SK-N-SH (cell line): ENCODE results near the gene TRRAP. TPM values are rescaled to one million over a fixed set of nuclear protein-coding genes. Genes with fewer than 3 reads are reported as not detected.

Experiments
- CTCF ChIA-PET: fragments of 300-600, 350-600 bp; formaldehyde crosslinking; extraction: SDS; loops from one replicate; lab custom pipeline; 2021; lab: Yijun Ruan, JAX
- POLR2A ChIA-PET: fragments of 350-600 bp; sonication (Branson Sonifier 250); formaldehyde crosslinking; extraction: SDS; loops from one replicate; lab custom pipeline; 2020; ENCODE audit warnings: antibody characterized with exemption, inconsistent platforms; lab: Yijun Ruan, JAX
- DNase-seq: peaks from one replicate; pipeline ENCODE4 v3.0.0; 2012
- H2AFZ ChIP-seq: fragments of 200-600 bp; sonication (generic); 2 replicates; pipeline ENCODE4 v1.8.1; 2016; ENCODE audit warnings: antibody characterized with exemption, mild to moderate bottlenecking, low read depth
- H3F3A ChIP-seq: fragments of 200-600 bp; sonication (generic); replicated peaks from 2 replicates; pipeline ENCODE3; 2016; ENCODE audit warnings: antibody characterized with exemption, mild to moderate bottlenecking; ENCODE audit not compliant: insufficient read depth
- H3K27ac ChIP-seq, 2 experiments: fragments of 200-500 bp in 1 of 2; fragments of 200-600 bp in 1 of 2; sonication (Bioruptor generic) in 1 of 2; sonication (generic), shearing (Covaris generic) in 1 of 2; 2 replicates each; pipeline versions ENCODE4 v1.5.1 to v1.6.1; 2014 to 2016; ENCODE audit warnings: low read depth in 2 of 2, inconsistent platforms in 1 of 2, low read length in 1 of 2, mild to moderate bottlenecking in 1 of 2, mixed read lengths in 1 of 2
- H3K27me3 ChIP-seq: fragments of 200-600 bp; sonication (generic), shearing (Covaris generic); 2 replicates; pipeline ENCODE4 v1.6.1; 2016; ENCODE audit warnings: mixed run types; ENCODE audit not compliant: insufficient read depth
- H3K36me3 ChIP-seq, 2 experiments: fragments of 200-500 bp in 1 of 2; fragments of 200-600 bp in 1 of 2; sonication (Bioruptor generic) in 1 of 2; sonication (generic) in 1 of 2; replicated peaks in 1 of 2; 2 replicates each; pipeline versions ENCODE3 to v1.5.1; 2014 to 2016; ENCODE audit warnings: low read length in 1 of 2, mild to moderate bottlenecking in 1 of 2; ENCODE audit not compliant: insufficient read depth in 2 of 2, control insufficient read depth in 1 of 2
- H3K4me1 ChIP-seq, 2 experiments: fragments of 200-500 bp in 1 of 2; fragments of 200-600 bp in 1 of 2; sonication (Bioruptor generic) in 1 of 2; sonication (generic), shearing (Covaris generic) in 1 of 2; 2 replicates each; pipeline versions ENCODE4 v1.5.1 to v1.6.1; 2014 to 2016; ENCODE audit warnings: low read depth in 1 of 2, low read length in 1 of 2, mixed run types in 1 of 2; ENCODE audit not compliant: insufficient read depth in 2 of 2, control insufficient read depth in 1 of 2
- H3K4me2 ChIP-seq: fragments of 200-600 bp; sonication (generic), shearing (Covaris generic); 2 replicates; pipeline ENCODE4 v1.6.1; 2017; ENCODE audit warnings: mixed run types
- H3K4me3 ChIP-seq, 2 experiments: fragments of 200-500 bp in 1 of 2; fragments of 200-600 bp in 1 of 2; sonication (Bioruptor generic) in 1 of 2; sonication (generic), shearing (Covaris generic) in 1 of 2; 2 replicates each; pipeline versions ENCODE4 v1.5.1 to v1.8.1; 2014 to 2016; ENCODE audit warnings: low read depth in 2 of 2, inconsistent platforms in 1 of 2, low read length in 1 of 2, mild to moderate bottlenecking in 1 of 2, mixed read lengths in 1 of 2, moderate library complexity in 1 of 2
- H3K79me2 ChIP-seq: fragments of 200-600 bp; sonication (generic); 2 replicates; pipeline ENCODE4 v1.8.1; 2017; ENCODE audit warnings: mild to moderate bottlenecking; ENCODE audit not compliant: insufficient read depth
- H3K9ac ChIP-seq: fragments of 200-600 bp; sonication (generic); 2 replicates; pipeline ENCODE4 v1.6.1; 2017; ENCODE audit warnings: mixed run types
- H3K9me2 ChIP-seq: fragments of 200-600 bp; sonication (generic); 2 replicates; pipeline ENCODE4 v1.6.1; 2017; ENCODE audit warnings: mixed run types
- H3K9me3 ChIP-seq: fragments of 200-600 bp; sonication (generic); 2 replicates; pipeline ENCODE4 v1.6.1; 2017; ENCODE audit warnings: mixed run types, mild to moderate bottlenecking, moderate library complexity
- H4K20me1 ChIP-seq: fragments of 200-600 bp; sonication (generic); 2 replicates; pipeline ENCODE4 v1.6.1; 2017; ENCODE audit warnings: mild to moderate bottlenecking, mixed run types; ENCODE audit not compliant: insufficient read depth
- CTCF ChIP-seq: fragments of 200-600 bp; sonication (generic); IDR thresholded peaks from 2 replicates; pipeline ENCODE4 v1.6.1; 2017; ENCODE audit warnings: antibody characterized with exemption, mild to moderate bottlenecking, moderate library complexity
- ELF1 ChIP-seq: IDR thresholded peaks from 2 replicates; pipeline ENCODE4 v1.4.0; 2012
- EP300 ChIP-seq, 2 experiments: IDR thresholded peaks; 2 replicates each; pipeline versions ENCODE4 v1.4.0 to v1.6.1; 2012; ENCODE audit warnings: borderline replicate concordance in 1 of 2, low read depth in 1 of 2, low read length in 1 of 2
- EZH2phosphoT487 ChIP-seq: fragments of 200-600 bp; sonication (generic); IDR thresholded peaks from 2 replicates; pipeline ENCODE4 v1.6.1; 2017; ENCODE audit warnings: low read depth, mixed run types, mild to moderate bottlenecking, antibody characterized with exemption, moderate library complexity, borderline replicate concordance
- FOXJ3 ChIP-seq: sonication (generic); formaldehyde crosslinking; IDR thresholded peaks from 2 replicates; pipeline ENCODE4 v1.5.1; 2020; ENCODE audit warnings: mild to moderate bottlenecking, missing genetic modification reagents
- GABPA ChIP-seq: IDR thresholded peaks from 2 replicates; pipeline ENCODE4 v1.4.0; 2012; ENCODE audit warnings: low read depth, mild to moderate bottlenecking
- IRF3 ChIP-seq: fragments of 150-350 bp; IDR thresholded peaks from 2 replicates; pipeline ENCODE4 v1.6.1; 2016; ENCODE audit warnings: mild to moderate bottlenecking, low read depth, low read length
- JUND ChIP-seq: IDR thresholded peaks from 2 replicates; pipeline ENCODE4 v1.4.0; 2012
- MAX ChIP-seq: IDR thresholded peaks from 2 replicates; pipeline ENCODE4 v1.4.0; 2012; ENCODE audit warnings: low read depth
- MEF2A ChIP-seq: IDR thresholded peaks from 2 replicates; pipeline ENCODE4 v1.4.0; 2012; ENCODE audit warnings: low read depth, borderline replicate concordance
- NFIC ChIP-seq: IDR thresholded peaks from 2 replicates; pipeline ENCODE4 v1.4.0; 2012; ENCODE audit warnings: borderline replicate concordance
- POLR2AphosphoS5 ChIP-seq: IDR thresholded peaks from 2 replicates; pipeline ENCODE4 v1.6.1; 2012; ENCODE audit warnings: low read depth, low read length
- RFX5 ChIP-seq: IDR thresholded peaks from 2 replicates; pipeline ENCODE4 v1.6.1; 2012; ENCODE audit warnings: mild to moderate bottlenecking, improper control_type of control experiment, low read length
- RXRA ChIP-seq: IDR thresholded peaks from 2 replicates; pipeline ENCODE4 v1.4.0; 2012; ENCODE audit warnings: low read depth, mild to moderate bottlenecking, borderline replicate concordance
- SIN3A ChIP-seq: IDR thresholded peaks from 2 replicates; pipeline ENCODE4 v1.6.1; 2012; ENCODE audit warnings: low read depth, mild to moderate bottlenecking, low read length, moderate library complexity, borderline replicate concordance
- SMC3 ChIP-seq: IDR thresholded peaks from 2 replicates; pipeline ENCODE4 v1.6.1; 2012; ENCODE audit warnings: low read depth, low read length, improper control_type of control experiment
- TEAD4 ChIP-seq: IDR thresholded peaks from 2 replicates; pipeline ENCODE4 v1.4.0; 2012; ENCODE audit warnings: mild to moderate bottlenecking, borderline replicate concordance; ENCODE audit not compliant: insufficient read depth
- USF1 ChIP-seq: IDR thresholded peaks from 2 replicates; pipeline ENCODE4 v1.4.0; 2012; ENCODE audit warnings: low read depth, borderline replicate concordance
- USF2 ChIP-seq: fragments of 150-350 bp; IDR thresholded peaks from 2 replicates; pipeline ENCODE4 v1.6.1; 2017; ENCODE audit warnings: antibody characterized with exemption, low read length, low read depth, borderline replicate concordance
- YY1 ChIP-seq: IDR thresholded peaks from 2 replicates; pipeline ENCODE4 v1.4.0; 2012; ENCODE audit warnings: low read depth, mild to moderate bottlenecking
- polyA plus RNA-seq, 3 experiments: library from polyadenylated mRNA; depleted of rRNA; stranded (reverse); fragments of >200 nt; gene quantifications; 2 replicates each; pipeline ENCODE4 v1.2.3, GENCODE V29; 2012

TRRAP gene
- polyA plus RNA-seq, 1 of the 3 experiments (the other 2 are of a cell fraction), result 24.9 TPM

GRCh38 chr7:98887038-98887437 is 8.7 kb downstream of the TRRAP start:
- H3K9me2 ChIP-seq, result no peaks in the 10 kb centered on the region
- TF ChIP-seq USF1, result no peak
- no peak for TF ChIP-seq FOXJ3 (CRISPR knock-in tag)
- TF ChIP-seq ELF1, result no peak
- no peak for TF ChIP-seq GABPA
- TF ChIP-seq POLR2AphosphoS5, result no peak
- TF ChIP-seq SIN3A, result no peak
- no peak for TF ChIP-seq RFX5
- no peak for TF ChIP-seq USF2
- no peak for TF ChIP-seq MAX
- no peak for TF ChIP-seq CTCF
- no peak for TF ChIP-seq IRF3
- no peak for TF ChIP-seq YY1
- no peak for TF ChIP-seq JUND
- TF ChIP-seq TEAD4, result no peak
- TF ChIP-seq NFIC, result no peak
- TF ChIP-seq EZH2phosphoT487, result no peak
- TF ChIP-seq SMC3, result no peak
- TF ChIP-seq MEF2A, result no peak
- TF ChIP-seq RXRA, result no peak
- no peak for TF ChIP-seq EP300 (IDR thresholded peaks at IDR 0.05; ENCODE audit: borderline replicate concordance in 1 of 2, low read depth in 1 of 2, low read length in 1 of 2)
- H3K4me2 ChIP-seq, result no peak overlapping the region
- DNase-seq, result no peak
- no peaks in the 10 kb centered on the region for H3K27me3 ChIP-seq
- POLR2A ChIA-PET, result interaction anchor here (0.6 to 1.0 kb wide), 2 partner anchors 50 to 104 kb away, joined by 3 read pairs; no protein-coding TSS in a partner anchor
- CTCF ChIA-PET, result interaction anchor here (0.6 to 1.1 kb wide), 3 partner anchors 7 to 45 kb away, joined by 3 to 5 read pairs (median 3); partner anchors contain the start of gene TRRAP
- H3K9ac ChIP-seq, result no peak overlapping the region
- H3F3A ChIP-seq, result no peaks in the 10 kb centered on the region
- no peak overlapping the region for H3K27ac ChIP-seq
- peaks cover 67 to 76% of the 10 kb centered on the region in 2 experiments for H3K36me3 ChIP-seq
- H3K9me3 ChIP-seq, result no peaks in the 10 kb centered on the region
- no peak overlapping the region for H2AFZ ChIP-seq
- H3K4me3 ChIP-seq, result no peak overlapping the region
- H3K79me2 ChIP-seq, result peaks cover 68% of the 10 kb centered on the region
- no peaks in the 10 kb centered on the region for H3K4me1 ChIP-seq
- peaks cover 15% of the 10 kb centered on the region for H4K20me1 ChIP-seq
